K562 (cell line): ENCODE results near the gene MATN4. TPM values are rescaled to one million over a fixed set of nuclear protein-coding genes. Genes with fewer than 3 reads are reported as not detected.

ENCODE experiments used
- HSF4 ChIP-seq: fragments of 250-450 bp; sonication (Bioruptor Pico); IDR thresholded peaks from 2 replicates; pipeline ENCODE4 v2.1.2; 2022; ENCODE audit warnings: mild to moderate bottlenecking, moderate library complexity, borderline replicate concordance
- JUNB ChIP-seq: fragments of 450-650 bp; formaldehyde crosslinking; conservative IDR thresholded peaks from 2 replicates; pipeline ENCODE4 v1.4.0; 2020; ENCODE audit warnings: mild to moderate bottlenecking
- POLR2AphosphoS2 ChIP-seq: IDR thresholded peaks from 2 replicates; pipeline ENCODE4 v1.6.1; 2012; ENCODE audit warnings: low read length, improper control_type of control experiment
- RFX5 ChIP-seq: IDR thresholded peaks from 2 replicates; pipeline ENCODE4 v1.6.1; 2011; ENCODE audit warnings: low read depth, mild to moderate bottlenecking, improper control_type of control experiment, low read length
- RREB1 ChIP-seq: fragments of 250-450 bp; sonication (Bioruptor Pico); IDR thresholded peaks from 2 replicates; pipeline ENCODE4 v1.4.0; 2020
- TAF7 ChIP-seq: fragments of 450-650 bp; IDR thresholded peaks from 2 replicates; pipeline ENCODE4 v1.6.1; 2016; ENCODE audit warnings: missing genetic modification characterization, missing compliant biosample characterization
- TBP ChIP-seq: optimal IDR thresholded peaks from 2 replicates; pipeline ENCODE3; 2011; ENCODE audit warnings: low read depth, low read length, improper control_type of control experiment
- TEAD4 ChIP-seq, 2 experiments: sonication (generic) in 1 of 2; formaldehyde crosslinking in 1 of 2; IDR thresholded peaks; 2 replicates each; pipeline versions ENCODE4 v1.6.1 to v1.8.0; 2012 to 2022; ENCODE audit warnings: borderline replicate concordance in 1 of 2, inconsistent platforms in 1 of 2, low read length in 1 of 2, mild to moderate bottlenecking in 1 of 2, missing genetic modification reagents in 1 of 2
- TFAM ChIP-seq: fragments of 250-450 bp; sonication (Bioruptor Pico); conservative IDR thresholded peaks from 2 replicates; pipeline ENCODE4 v1.5.0; 2021; ENCODE audit warnings: mild to moderate bottlenecking, moderate library complexity
- TOE1 ChIP-seq, 2 experiments: fragments of 450-650 bp in 1 of 2; sonication (generic) in 1 of 2; formaldehyde crosslinking in 1 of 2; IDR thresholded peaks; 2 replicates each; pipeline versions ENCODE4 v1.7.1 to v1.8.0; 2016 to 2022; ENCODE audit warnings: borderline replicate concordance in 2 of 2, mild to moderate bottlenecking in 2 of 2, antibody characterized with exemption in 1 of 2, inconsistent platforms in 1 of 2, low read depth in 1 of 2, missing genetic modification reagents in 1 of 2, moderate library complexity in 1 of 2
- ZNF318 ChIP-seq, 2 experiments: fragments of 450-650 bp; IDR thresholded peaks; 2 replicates each; pipeline ENCODE4 v1.6.1; 2016; ENCODE audit warnings: mild to moderate bottlenecking in 2 of 2, borderline replicate concordance in 1 of 2, low read depth in 1 of 2, moderate library complexity in 1 of 2
- polyA plus RNA-seq, 8 experiments: library from polyadenylated mRNA; depleted of rRNA in 4 of 8; stranded (reverse) in 5 of 8; unstranded in 3 of 8; fragments of >200 nt; fragmentation: Nextera tagmentation in 2 of 8; fragmentation: Illumina TruSeq in 1 of 8; extraction: Ambion mirVana in 2 of 8; extraction: Trizol in 1 of 8; gene quantifications; 2 replicates each; pipeline versions ENCODE4 v1.2.1 to v1.2.3, GENCODE V29; 2011 to 2014; ENCODE audit warnings: inconsistent platforms in 1 of 8, missing spikeins in 1 of 8
- total RNA-seq, 7 experiments: library from RNA; depleted of rRNA in 6 of 7; stranded (reverse); fragments of >200 nt in 6 of 7; fragmentation: Illumina TruSeq in 2 of 7; extraction: Trizol in 2 of 7; gene quantifications; 2 replicates each; pipeline versions ENCODE4 v1.2.1 to v1.2.3, GENCODE V29; 2011 to 2021; ENCODE audit warnings: low replicate concordance in 1 of 7

Gene MATN4
- total and polyA plus RNA-seq, 9 of the 15 experiments (the other 6 are each of a cell fraction or from before 2014, with no cell fraction given), result 0.09 TPM; not detected in 8

- TF ChIP-seq RREB1 (CRISPR knock-in tag) (peak; percentile 59; the same call in 1 of the 2 replicates), TFAM (no peak), ZNF318 (IDR thresholded peaks at IDR 0.05; ENCODE audit: borderline replicate concordance in 1 of 2, low read depth in 1 of 2) (no peak), TEAD4 (IDR thresholded peaks at IDR 0.05; ENCODE audit: low read length) (no peak), TEAD4 (CRISPR knock-in tag; IDR thresholded peaks at IDR 0.05; ENCODE audit: borderline replicate concordance) (no peak), JUNB (CRISPR knock-in tag) (no peak), TOE1 (IDR thresholded peaks at IDR 0.05; ENCODE audit: borderline replicate concordance) (peak; percentile 85; the same call in 1 of the 2 replicates), TOE1 (CRISPR knock-in tag; IDR thresholded peaks at IDR 0.05; ENCODE audit: borderline replicate concordance, low read depth) (no peak), HSF4 (CRISPR knock-in tag) (no peak), POLR2AphosphoS2 (no peak), TAF7 (no peak), RFX5 (no peak), TBP (no peak)
Measured at GRCh38 chr20:45322952-45323383, 14.9 kb upstream of the MATN4 start (continued).
